Breast epithelium (tissue), 3 donors: ENCODE results near the gene ITGB6.

ENCODE experiments used
- POLR2A ChIP-seq: fragments of 450-650 bp; IDR thresholded peaks from one replicate; pipeline ENCODE4 v1.6.1; 2016; ENCODE audit warnings: antibody characterized with exemption, mild to moderate bottlenecking, moderate library complexity
- TF ChIP-seq, protein P1 (sequence below), 3 donors: fragments of 450-650 bp; IDR thresholded peaks; one replicate each; pipeline ENCODE4 v1.5.1; 2016 to 2017; ENCODE audit warnings: antibody characterized with exemption in 3 of 3, mild to moderate bottlenecking in 3 of 3, moderate library complexity in 3 of 3

DNA sequence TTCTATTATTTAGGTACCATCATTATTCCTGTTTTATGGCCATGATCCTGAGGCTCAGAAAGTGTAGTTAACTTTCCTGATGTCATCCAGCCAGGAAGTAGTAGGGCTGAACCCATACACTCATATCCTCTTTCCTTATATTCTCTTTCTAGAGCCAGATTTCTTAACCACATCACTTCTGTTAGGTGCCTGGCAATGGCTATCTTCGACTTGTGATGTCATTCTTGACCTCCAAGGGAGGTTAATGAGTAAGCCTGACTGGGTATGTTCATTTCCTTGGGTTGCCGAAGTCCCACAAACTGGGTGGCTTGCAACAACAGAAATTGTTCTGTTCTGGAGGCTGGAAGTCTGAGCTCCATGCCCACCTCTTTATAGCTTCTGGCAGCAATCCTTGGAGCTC lies 43.4 kb downstream of the ITGB6 start:
- TF ChIP-seq, protein P1, sequence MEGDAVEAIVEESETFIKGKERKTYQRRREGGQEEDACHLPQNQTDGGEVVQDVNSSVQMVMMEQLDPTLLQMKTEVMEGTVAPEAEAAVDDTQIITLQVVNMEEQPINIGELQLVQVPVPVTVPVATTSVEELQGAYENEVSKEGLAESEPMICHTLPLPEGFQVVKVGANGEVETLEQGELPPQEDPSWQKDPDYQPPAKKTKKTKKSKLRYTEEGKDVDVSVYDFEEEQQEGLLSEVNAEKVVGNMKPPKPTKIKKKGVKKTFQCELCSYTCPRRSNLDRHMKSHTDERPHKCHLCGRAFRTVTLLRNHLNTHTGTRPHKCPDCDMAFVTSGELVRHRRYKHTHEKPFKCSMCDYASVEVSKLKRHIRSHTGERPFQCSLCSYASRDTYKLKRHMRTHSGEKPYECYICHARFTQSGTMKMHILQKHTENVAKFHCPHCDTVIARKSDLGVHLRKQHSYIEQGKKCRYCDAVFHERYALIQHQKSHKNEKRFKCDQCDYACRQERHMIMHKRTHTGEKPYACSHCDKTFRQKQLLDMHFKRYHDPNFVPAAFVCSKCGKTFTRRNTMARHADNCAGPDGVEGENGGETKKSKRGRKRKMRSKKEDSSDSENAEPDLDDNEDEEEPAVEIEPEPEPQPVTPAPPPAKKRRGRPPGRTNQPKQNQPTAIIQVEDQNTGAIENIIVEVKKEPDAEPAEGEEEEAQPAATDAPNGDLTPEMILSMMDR (IDR thresholded peaks at IDR 0.05): no peak
- TF ChIP-seq POLR2A: no peak
